ENCODE results near the gene NAPB. TPM values are rescaled to one million over a fixed set of nuclear protein-coding genes. Genes with fewer than 3 reads are reported as not detected.

Gene NAPB
- total RNA-seq, 1 donor from 2014 or later: 15.1 TPM

DNA sequence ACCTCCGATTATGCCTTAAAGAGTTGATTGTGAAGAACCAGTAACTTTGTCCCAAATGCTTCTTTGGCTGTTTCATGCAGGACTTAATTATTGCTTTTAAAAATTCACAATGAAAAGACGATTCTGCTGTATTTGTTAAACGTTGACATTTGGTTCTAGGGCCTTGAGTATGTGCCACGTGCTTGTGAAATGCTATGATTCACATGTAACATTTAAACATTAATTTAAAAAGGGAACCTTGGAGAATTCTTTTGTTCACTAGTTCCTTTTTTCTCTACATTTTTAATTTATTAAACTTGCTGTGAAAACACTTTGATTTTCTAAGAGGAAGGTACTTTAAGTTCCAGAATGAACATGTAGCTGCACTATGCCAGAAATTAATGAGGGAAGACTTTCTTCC lies 49.8 kb downstream of the NAPB start:
- H3K4me3 Mint-ChIP-seq: no peak overlapping the region
- TF ChIP-seq, protein P1, sequence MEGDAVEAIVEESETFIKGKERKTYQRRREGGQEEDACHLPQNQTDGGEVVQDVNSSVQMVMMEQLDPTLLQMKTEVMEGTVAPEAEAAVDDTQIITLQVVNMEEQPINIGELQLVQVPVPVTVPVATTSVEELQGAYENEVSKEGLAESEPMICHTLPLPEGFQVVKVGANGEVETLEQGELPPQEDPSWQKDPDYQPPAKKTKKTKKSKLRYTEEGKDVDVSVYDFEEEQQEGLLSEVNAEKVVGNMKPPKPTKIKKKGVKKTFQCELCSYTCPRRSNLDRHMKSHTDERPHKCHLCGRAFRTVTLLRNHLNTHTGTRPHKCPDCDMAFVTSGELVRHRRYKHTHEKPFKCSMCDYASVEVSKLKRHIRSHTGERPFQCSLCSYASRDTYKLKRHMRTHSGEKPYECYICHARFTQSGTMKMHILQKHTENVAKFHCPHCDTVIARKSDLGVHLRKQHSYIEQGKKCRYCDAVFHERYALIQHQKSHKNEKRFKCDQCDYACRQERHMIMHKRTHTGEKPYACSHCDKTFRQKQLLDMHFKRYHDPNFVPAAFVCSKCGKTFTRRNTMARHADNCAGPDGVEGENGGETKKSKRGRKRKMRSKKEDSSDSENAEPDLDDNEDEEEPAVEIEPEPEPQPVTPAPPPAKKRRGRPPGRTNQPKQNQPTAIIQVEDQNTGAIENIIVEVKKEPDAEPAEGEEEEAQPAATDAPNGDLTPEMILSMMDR (conservative IDR thresholded peaks at IDR 0.05): no peak
- no peaks in the 10 kb centered on the region for H3K9me3 Mint-ChIP-seq
- H3K36me3 Mint-ChIP-seq: peaks cover 38% of the 10 kb centered on the region
- no peaks in the 10 kb centered on the region for H3K27me3 Mint-ChIP-seq
- DNase-seq (ENCODE audit: extremely low spot score, unreplicated experiment): no peak
- H3K27ac Mint-ChIP-seq: no peak overlapping the region
- H3K4me1 Mint-ChIP-seq (ENCODE audit: unreplicated experiment): peaks cover 13% of the 10 kb centered on the region

DNA sequence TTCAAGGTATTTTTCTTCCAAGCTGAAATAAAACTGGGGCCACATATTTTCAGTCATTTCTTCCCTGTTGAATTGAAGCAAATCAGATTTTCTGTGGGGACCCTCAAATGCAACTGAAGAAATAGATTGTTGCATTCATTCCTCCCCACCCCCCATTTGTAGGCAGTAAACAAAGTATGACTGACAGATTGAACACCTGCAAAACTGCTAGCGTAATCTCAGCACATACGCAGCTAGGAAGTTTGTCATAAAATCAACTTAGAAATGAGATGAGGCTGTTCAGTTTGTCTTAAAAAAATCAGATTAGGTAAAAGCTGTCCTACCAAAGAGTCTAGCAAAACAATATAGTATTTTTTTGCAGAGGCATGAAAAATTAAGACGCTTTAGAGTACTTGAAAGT lies 50.4 kb downstream of the NAPB start:
- Mint-ChIP-seq H3K4me1 (ENCODE audit: unreplicated experiment) (peaks cover 18% of the 10 kb centered on the region), H3K27me3 (no peaks in the 10 kb centered on the region), H3K9me3 (no peaks in the 10 kb centered on the region), H3K4me3 (no peak overlapping the region), H3K36me3 (peaks cover 35% of the 10 kb centered on the region), H3K27ac (no peak overlapping the region)
- DNase-seq (ENCODE audit: extremely low spot score, unreplicated experiment): no peak
- TF ChIP-seq, protein P1 (conservative IDR thresholded peaks at IDR 0.05): no peak

DNA sequence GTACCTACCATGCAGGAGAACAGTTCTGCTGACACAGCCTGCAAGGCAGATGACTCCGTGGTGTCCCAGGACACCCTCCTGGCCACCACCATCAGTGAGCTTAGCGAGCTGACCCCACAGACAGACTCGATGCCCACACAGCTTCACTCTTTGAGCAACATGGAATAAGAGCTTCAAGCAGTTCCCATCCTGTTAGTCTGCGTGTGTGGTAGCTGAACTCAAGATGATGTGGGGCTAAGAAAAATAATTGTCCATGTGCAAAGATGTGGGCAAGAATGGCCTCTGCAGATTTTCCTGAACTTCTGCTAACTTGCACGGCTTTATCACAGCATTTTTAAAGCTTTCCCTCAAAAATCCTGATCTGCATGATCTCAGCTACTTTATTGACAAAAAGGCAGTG lies 51.0 kb downstream of the NAPB start:
- no peaks in the 10 kb centered on the region for H3K27me3 Mint-ChIP-seq
- H3K4me1 Mint-ChIP-seq (ENCODE audit: unreplicated experiment): peaks cover 18% of the 10 kb centered on the region
- DNase-seq (ENCODE audit: extremely low spot score, unreplicated experiment): no peak
- H3K9me3 Mint-ChIP-seq: no peaks in the 10 kb centered on the region
- H3K36me3 Mint-ChIP-seq: peaks cover 30% of the 10 kb centered on the region
- TF ChIP-seq, protein P1 (conservative IDR thresholded peaks at IDR 0.05): no peak
- H3K4me3 Mint-ChIP-seq: no peak overlapping the region
- no peak overlapping the region for H3K27ac Mint-ChIP-seq

DNA sequence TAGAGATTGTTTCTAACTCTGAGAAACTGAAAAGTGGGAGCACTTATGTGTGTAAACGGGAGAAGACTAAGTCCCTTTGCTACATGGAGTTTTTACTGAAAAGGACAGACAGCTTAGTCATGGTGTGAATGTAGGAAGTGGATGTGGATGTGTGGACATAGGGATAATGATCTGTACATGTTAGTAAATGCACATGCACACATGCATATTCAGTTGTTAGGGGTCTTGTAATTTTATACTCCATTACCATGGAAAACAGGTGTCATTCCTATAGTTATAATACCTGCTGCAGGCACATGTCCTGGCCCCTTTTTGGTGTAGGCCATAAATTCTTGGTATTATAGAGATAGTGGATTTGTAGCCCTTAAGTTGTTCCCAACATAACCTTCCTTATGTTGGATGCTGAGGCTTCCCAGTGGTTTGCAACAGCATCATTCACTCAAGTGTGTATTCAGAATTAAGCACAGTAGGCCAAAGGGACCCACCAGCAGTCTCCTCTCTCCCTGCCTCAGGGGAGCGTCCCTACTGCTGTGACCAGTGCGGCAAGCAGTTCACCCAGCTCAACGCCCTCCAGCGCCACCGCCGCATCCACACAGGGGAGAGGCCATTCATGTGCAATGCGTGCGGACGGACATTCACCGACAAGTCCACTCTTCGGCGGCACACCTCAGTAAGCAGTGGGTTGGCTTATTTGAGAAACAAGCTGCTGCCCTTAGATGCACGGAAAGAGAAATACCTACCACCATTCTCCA lies 52.0 kb downstream of the NAPB start:
- Mint-ChIP-seq H3K4me1 (ENCODE audit: unreplicated experiment) (peaks cover 26% of the 10 kb centered on the region), H3K27ac (no peak overlapping the region), H3K27me3 (no peaks in the 10 kb centered on the region), H3K36me3 (peaks cover 39% of the 10 kb centered on the region), H3K9me3 (no peaks in the 10 kb centered on the region), H3K4me3 (no peak overlapping the region)
- TF ChIP-seq, protein P1 (conservative IDR thresholded peaks at IDR 0.05): no peak
- no peak for DNase-seq (ENCODE audit: extremely low spot score, unreplicated experiment)

DNA sequence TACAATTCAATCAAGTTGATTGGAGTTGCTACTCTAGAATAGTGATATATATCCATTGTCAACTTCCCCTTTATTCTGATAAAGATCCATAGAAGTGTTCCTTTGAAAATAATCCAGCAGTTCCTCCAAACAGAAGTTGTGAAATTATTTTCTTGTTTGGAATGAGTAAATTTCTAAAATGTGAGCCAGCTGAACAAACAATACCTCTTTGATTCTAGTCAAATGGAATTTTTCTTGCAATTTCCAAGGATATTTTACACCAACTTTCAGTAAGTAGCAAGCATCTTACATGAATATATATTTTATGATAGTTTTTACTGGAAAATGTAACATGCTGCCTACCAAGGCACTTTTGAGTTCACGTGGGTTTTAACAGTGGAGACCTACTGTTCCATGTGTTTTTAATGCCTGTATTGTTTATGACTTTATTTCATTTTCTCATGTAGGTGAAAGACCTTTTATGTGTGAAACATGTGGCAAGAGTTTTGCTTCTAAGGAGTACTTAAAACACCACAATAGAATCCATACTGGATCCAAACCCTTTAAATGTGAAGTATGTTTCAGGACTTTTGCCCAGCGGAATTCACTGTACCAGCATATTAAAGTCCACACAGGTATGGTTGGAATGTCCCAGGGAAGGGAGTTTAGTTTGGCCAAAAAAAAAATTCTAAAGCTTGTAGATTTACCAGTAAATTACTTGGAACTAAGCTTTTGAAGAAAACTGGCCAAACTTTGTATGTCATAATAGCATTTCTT lies 52.8 kb downstream of the NAPB start:
- Mint-ChIP-seq H3K27me3 (no peaks in the 10 kb centered on the region), H3K4me1 (ENCODE audit: unreplicated experiment) (peaks cover 26% of the 10 kb centered on the region), H3K9me3 (no peaks in the 10 kb centered on the region), H3K27ac (no peak overlapping the region), H3K4me3 (no peak overlapping the region), H3K36me3 (peaks cover 37% of the 10 kb centered on the region)
- TF ChIP-seq, protein P1 (conservative IDR thresholded peaks at IDR 0.05): no peak
- DNase-seq (ENCODE audit: extremely low spot score, unreplicated experiment): no peak

Data from type B pancreatic cell (in vitro differentiated cells).